ENCODE data around the gene ELOVL5. TPM values are rescaled to one million over a fixed set of nuclear protein-coding genes. Genes with fewer than 3 reads are reported as not detected.

Gene ELOVL5
- total RNA-seq, 4 donors from 2014 or later: 74.8 to 110 (median 90.6) TPM

- H3K27me3 ChIP-seq: no peaks in the 10 kb centered on the region
- 96 to 99% methylated on average over 2 of the region's 2 CpGs for WGBS, 2 donors
- no peaks in the 10 kb centered on the region for H3K9me3 ChIP-seq
- intact Hi-C loops (cut with DNase I): no loop called here
- peaks cover 37 to 44% of the 10 kb centered on the region in 2 donors for H3K4me1 ChIP-seq
- H3K4me3 ChIP-seq (replicated peaks in 1 of 3): no peak overlapping the region
- no peak for DNase-seq
- no peaks in the 10 kb centered on the region for H3K36me3 ChIP-seq
- no peak overlapping the region for H3K27ac ChIP-seq
- TF ChIP-seq POLR2A (IDR thresholded peaks at IDR 0.05): no peak
Measured at GRCh38 chr6:53331678-53332077, 17.1 kb downstream of the ELOVL5 start.

- H3K36me3 ChIP-seq: no peaks in the 10 kb centered on the region
- intact Hi-C loops (cut with DNase I): no loop called here
- WGBS, 2 donors: 90 to 93% methylated on average over 1 of the region's 1 CpG
- H3K9me3 ChIP-seq: no peaks in the 10 kb centered on the region
- H3K27ac ChIP-seq: no peak overlapping the region
- peaks cover 37 to 44% of the 10 kb centered on the region in 2 donors for H3K4me1 ChIP-seq
- TF ChIP-seq POLR2A (IDR thresholded peaks at IDR 0.05): no peak
- TF ChIP-seq, protein P1, sequence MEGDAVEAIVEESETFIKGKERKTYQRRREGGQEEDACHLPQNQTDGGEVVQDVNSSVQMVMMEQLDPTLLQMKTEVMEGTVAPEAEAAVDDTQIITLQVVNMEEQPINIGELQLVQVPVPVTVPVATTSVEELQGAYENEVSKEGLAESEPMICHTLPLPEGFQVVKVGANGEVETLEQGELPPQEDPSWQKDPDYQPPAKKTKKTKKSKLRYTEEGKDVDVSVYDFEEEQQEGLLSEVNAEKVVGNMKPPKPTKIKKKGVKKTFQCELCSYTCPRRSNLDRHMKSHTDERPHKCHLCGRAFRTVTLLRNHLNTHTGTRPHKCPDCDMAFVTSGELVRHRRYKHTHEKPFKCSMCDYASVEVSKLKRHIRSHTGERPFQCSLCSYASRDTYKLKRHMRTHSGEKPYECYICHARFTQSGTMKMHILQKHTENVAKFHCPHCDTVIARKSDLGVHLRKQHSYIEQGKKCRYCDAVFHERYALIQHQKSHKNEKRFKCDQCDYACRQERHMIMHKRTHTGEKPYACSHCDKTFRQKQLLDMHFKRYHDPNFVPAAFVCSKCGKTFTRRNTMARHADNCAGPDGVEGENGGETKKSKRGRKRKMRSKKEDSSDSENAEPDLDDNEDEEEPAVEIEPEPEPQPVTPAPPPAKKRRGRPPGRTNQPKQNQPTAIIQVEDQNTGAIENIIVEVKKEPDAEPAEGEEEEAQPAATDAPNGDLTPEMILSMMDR (IDR thresholded peaks at IDR 0.05): no peak
- no peak for DNase-seq
- no peak overlapping the region for H3K4me3 ChIP-seq (replicated peaks in 1 of 3)
- no peaks in the 10 kb centered on the region for H3K27me3 ChIP-seq
Measured at GRCh38 chr6:53330137-53330536, 18.6 kb downstream of the ELOVL5 start.

GRCh38 chr6:53328375-53328774 is 20.4 kb downstream of the ELOVL5 start:
- no peak for DNase-seq
- TF ChIP-seq POLR2A (IDR thresholded peaks at IDR 0.05): no peak
- TF ChIP-seq, protein P1 (IDR thresholded peaks at IDR 0.05): no peak
- Histone ChIP-seq H3K4me3 (replicated peaks in 1 of 3) (no peak overlapping the region), H3K27ac (no peak overlapping the region), H3K9me3 (no peaks in the 10 kb centered on the region), H3K4me1 (peaks cover 35 to 44% of the 10 kb centered on the region in 2 donors), H3K27me3 (no peaks in the 10 kb centered on the region), H3K36me3 (no peaks in the 10 kb centered on the region)
- intact Hi-C loops (cut with DNase I): no loop called here

GRCh38 chr6:53327017-53327395 is 21.7 kb downstream of the ELOVL5 start:
- intact Hi-C loops (cut with DNase I): no loop called here
- DNase-seq: no peak
- H3K4me1 ChIP-seq: peaks cover 45 to 54% of the 10 kb centered on the region in 2 donors
- H3K27ac ChIP-seq: peak overlapping the region in 2 of 3 donors; percentile 47 to 73
- H3K36me3 ChIP-seq: no peaks in the 10 kb centered on the region
- no peaks in the 10 kb centered on the region for H3K9me3 ChIP-seq
- H3K4me3 ChIP-seq (replicated peaks in 1 of 3): no peak overlapping the region
- no peaks in the 10 kb centered on the region for H3K27me3 ChIP-seq
- TF ChIP-seq, protein P1 (IDR thresholded peaks at IDR 0.05): no peak
- no peak for TF ChIP-seq POLR2A (IDR thresholded peaks at IDR 0.05)

GRCh38 chr6:53326372-53327016 is 22.3 kb downstream of the ELOVL5 start:
- no peaks in the 10 kb centered on the region for H3K27me3 ChIP-seq
- H3K4me1 ChIP-seq: peaks cover 48 to 59% of the 10 kb centered on the region in 2 donors
- no peak overlapping the region for H3K4me3 ChIP-seq (replicated peaks in 1 of 3)
- peak overlapping the region in 2 of 3 donors; percentile 47 to 73 for H3K27ac ChIP-seq
- peak; percentile 21 to 30 for DNase-seq
- TF ChIP-seq POLR2A (IDR thresholded peaks at IDR 0.05): no peak
- TF ChIP-seq, protein P1 (IDR thresholded peaks at IDR 0.05): no peak
- H3K36me3 ChIP-seq: no peaks in the 10 kb centered on the region
- 79 to 82% methylated on average over 11 of the region's 11 CpGs for WGBS, 2 donors
- intact Hi-C loops (cut with DNase I): no loop called here
- H3K9me3 ChIP-seq: no peaks in the 10 kb centered on the region

Measured in thyroid gland (tissue), 4 donors.